Neural cell (in vitro differentiated cells): Measurements from ENCODE around the gene CGGBP1. TPM values are rescaled to one million over a fixed set of nuclear protein-coding genes. Genes with fewer than 3 reads are reported as not detected.

Experiments
- H2AFZ ChIP-seq: fragments of 200-600, 300-800 bp; sonication (generic), shearing (Covaris generic); 2 replicates; pipeline ENCODE4 v1.6.0; 2014; ENCODE audit warnings: low read depth, mild to moderate bottlenecking, antibody characterized with exemption, low read length, moderate library complexity
- H3F3A ChIP-seq: fragments of 200-600 bp; shearing (Covaris generic); 2 replicates; pipeline ENCODE4 v1.6.1; 2016; ENCODE audit warnings: mild to moderate bottlenecking, moderate library complexity, mixed read lengths, antibody characterized with exemption, low read length; ENCODE audit not compliant: insufficient read depth, poor library complexity, severe bottlenecking
- H3K27ac ChIP-seq: fragments of 200-600, 300-800 bp; sonication (generic), shearing (Covaris generic); 2 replicates; pipeline ENCODE4 v1.5.1; 2014; ENCODE audit warnings: mild to moderate bottlenecking, low read length, moderate library complexity
- H3K27me3 ChIP-seq: fragments of 300-800, 200-600 bp; sonication (generic), shearing (Covaris generic); 2 replicates; pipeline ENCODE4 v1.6.0; 2014; ENCODE audit warnings: mild to moderate bottlenecking, low read depth, low read length, moderate library complexity; ENCODE audit not compliant: insufficient read depth
- H3K36me3 ChIP-seq: fragments of 300-800, 200-600 bp; sonication (generic), shearing (Covaris generic); 2 replicates; pipeline ENCODE4 v1.5.1; 2014; ENCODE audit warnings: mild to moderate bottlenecking, antibody characterized with exemption, low read length, moderate library complexity; ENCODE audit not compliant: insufficient read depth
- H3K4me2 ChIP-seq: fragments of 300-800, 200-600 bp; sonication (generic), shearing (Covaris generic); 2 replicates; pipeline ENCODE4 v1.6.0; 2014; ENCODE audit warnings: mild to moderate bottlenecking, low read length
- H3K4me3 ChIP-seq: fragments of 300-800, 200-600 bp; sonication (generic), shearing (Covaris generic); 2 replicates; pipeline ENCODE4 v1.5.1; 2014; ENCODE audit warnings: mild to moderate bottlenecking, low read length, moderate library complexity
- H3K79me2 ChIP-seq: fragments of 200-600 bp; shearing (Covaris generic); replicated peaks from 2 replicates; pipeline ENCODE4 v1.6.0; 2014; ENCODE audit warnings: mild to moderate bottlenecking, low read length, moderate library complexity; ENCODE audit not compliant: insufficient read depth
- H3K9ac ChIP-seq: fragments of 300-800, 200-600 bp; sonication (generic), shearing (Covaris generic); 2 replicates; pipeline ENCODE4 v1.6.1; 2016; ENCODE audit warnings: mild to moderate bottlenecking, low read length, mixed read lengths
- H3K9me2 ChIP-seq: fragments of 200-600 bp; shearing (Covaris generic); 2 replicates; pipeline ENCODE4 v1.6.1; 2016; ENCODE audit warnings: mild to moderate bottlenecking, low read length, mixed read lengths; ENCODE audit not compliant: insufficient read depth
- H3K9me3 ChIP-seq: fragments of 200-600, 300-800 bp; sonication (generic), shearing (Covaris generic); 2 replicates; pipeline ENCODE4 v1.6.1; 2016; ENCODE audit warnings: mild to moderate bottlenecking, mixed run types, low read length, moderate library complexity, mixed read lengths
- H4K20me1 ChIP-seq: fragments of 200-600 bp; shearing (Covaris generic); 2 replicates; pipeline ENCODE4 v1.6.1; 2016; ENCODE audit warnings: mild to moderate bottlenecking, mixed run types; ENCODE audit not compliant: insufficient read depth
- EP300 ChIP-seq: fragments of 450-650 bp; conservative IDR thresholded peaks from 2 replicates; pipeline ENCODE4 v1.6.1; 2014; ENCODE audit warnings: antibody characterized with exemption, mild to moderate bottlenecking, moderate library complexity; ENCODE audit not compliant: poor library complexity, severe bottlenecking
- EZH2 ChIP-seq: fragments of 200-600, 300-800 bp; shearing (Covaris generic), sonication (generic); IDR thresholded peaks from 2 replicates; pipeline ENCODE4 v1.6.1; 2014; ENCODE audit warnings: antibody characterized with exemption, low read length, borderline replicate concordance, mild to moderate bottlenecking; ENCODE audit not compliant: insufficient read depth, poor library complexity, severe bottlenecking
- MXI1 ChIP-seq: fragments of 450-650 bp; conservative IDR thresholded peaks from 2 replicates; pipeline ENCODE4 v1.6.1; 2014; ENCODE audit warnings: antibody characterized with exemption, mild to moderate bottlenecking; ENCODE audit not compliant: poor library complexity, severe bottlenecking
- POLR2AphosphoS5 ChIP-seq: IDR thresholded peaks from 2 replicates; pipeline ENCODE4 v1.6.1; 2012
- RAD21 ChIP-seq: fragments of 450-650 bp; conservative IDR thresholded peaks from 2 replicates; pipeline ENCODE4 v1.6.1; 2014; ENCODE audit warnings: antibody characterized with exemption, mild to moderate bottlenecking, moderate library complexity
- REST ChIP-seq: IDR thresholded peaks from 2 replicates; pipeline ENCODE4 v1.6.1; 2012; ENCODE audit warnings: borderline replicate concordance
- SMC3 ChIP-seq: fragments of 450-650 bp; conservative IDR thresholded peaks from 2 replicates; pipeline ENCODE4 v1.6.1; 2014; ENCODE audit warnings: antibody characterized with exemption, mild to moderate bottlenecking, moderate library complexity; ENCODE audit not compliant: poor library complexity
- TAF1 ChIP-seq: IDR thresholded peaks from 2 replicates; pipeline ENCODE4 v1.6.1; 2012; ENCODE audit warnings: low read depth
- polyA plus RNA-seq: library from polyadenylated mRNA; depleted of rRNA; stranded (reverse); fragments of >200 nt; gene quantifications from 2 replicates; pipeline ENCODE4 v1.2.3, GENCODE V29; 2014
- TF ChIP-seq, protein P1 (sequence below): fragments of 450-650 bp; IDR thresholded peaks from 2 replicates; pipeline ENCODE4 v1.5.1; 2014; ENCODE audit warnings: antibody characterized with exemption, mild to moderate bottlenecking, moderate library complexity; ENCODE audit not compliant: poor library complexity, severe bottlenecking

CGGBP1 gene
- polyA plus RNA-seq, 1 donor from 2014 or later = 139 TPM

DNA sequence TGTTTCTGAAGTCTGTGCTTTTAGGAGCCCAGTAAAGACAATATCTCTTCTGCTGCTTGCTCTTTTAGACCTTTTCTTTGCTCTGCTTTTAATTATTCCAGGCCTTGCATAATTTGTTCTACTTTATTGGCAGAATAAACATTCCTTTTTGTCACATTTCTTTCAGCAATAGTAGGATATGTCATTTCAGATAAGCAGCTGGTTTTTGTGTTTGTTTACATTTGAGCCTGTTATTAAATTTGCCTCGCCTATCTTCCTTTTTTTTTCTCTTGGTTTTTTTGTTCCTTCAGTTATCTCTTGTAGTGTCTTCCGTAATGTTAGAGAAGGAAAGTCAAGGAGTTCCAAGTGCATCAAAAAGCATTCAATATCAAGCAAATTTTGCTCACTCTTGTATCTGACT lies 16.7 kb upstream of the CGGBP1 start:
- H3K27me3 ChIP-seq = no peaks in the 10 kb centered on the region
- no peak overlapping the region for H3K4me2 ChIP-seq
- no peaks in the 10 kb centered on the region for H3K9me3 ChIP-seq
- H3K36me3 ChIP-seq = no peaks in the 10 kb centered on the region
- H2AFZ ChIP-seq = no peak overlapping the region
- H3K9ac ChIP-seq = no peak overlapping the region
- no peaks in the 10 kb centered on the region for H3K9me2 ChIP-seq
- no peak for TF ChIP-seq POLR2AphosphoS5
- no peak for TF ChIP-seq EZH2
- TF ChIP-seq RAD21 = no peak
- TF ChIP-seq SMC3 = no peak
- TF ChIP-seq, protein P1, sequence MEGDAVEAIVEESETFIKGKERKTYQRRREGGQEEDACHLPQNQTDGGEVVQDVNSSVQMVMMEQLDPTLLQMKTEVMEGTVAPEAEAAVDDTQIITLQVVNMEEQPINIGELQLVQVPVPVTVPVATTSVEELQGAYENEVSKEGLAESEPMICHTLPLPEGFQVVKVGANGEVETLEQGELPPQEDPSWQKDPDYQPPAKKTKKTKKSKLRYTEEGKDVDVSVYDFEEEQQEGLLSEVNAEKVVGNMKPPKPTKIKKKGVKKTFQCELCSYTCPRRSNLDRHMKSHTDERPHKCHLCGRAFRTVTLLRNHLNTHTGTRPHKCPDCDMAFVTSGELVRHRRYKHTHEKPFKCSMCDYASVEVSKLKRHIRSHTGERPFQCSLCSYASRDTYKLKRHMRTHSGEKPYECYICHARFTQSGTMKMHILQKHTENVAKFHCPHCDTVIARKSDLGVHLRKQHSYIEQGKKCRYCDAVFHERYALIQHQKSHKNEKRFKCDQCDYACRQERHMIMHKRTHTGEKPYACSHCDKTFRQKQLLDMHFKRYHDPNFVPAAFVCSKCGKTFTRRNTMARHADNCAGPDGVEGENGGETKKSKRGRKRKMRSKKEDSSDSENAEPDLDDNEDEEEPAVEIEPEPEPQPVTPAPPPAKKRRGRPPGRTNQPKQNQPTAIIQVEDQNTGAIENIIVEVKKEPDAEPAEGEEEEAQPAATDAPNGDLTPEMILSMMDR = no peak
- no peak for TF ChIP-seq TAF1
- TF ChIP-seq EP300 = no peak
- no peak for TF ChIP-seq MXI1
- TF ChIP-seq REST = no peak
- H4K20me1 ChIP-seq = no peaks in the 10 kb centered on the region
- H3K4me3 ChIP-seq = no peak overlapping the region
- H3K79me2 ChIP-seq = peaks cover 53% of the 10 kb centered on the region
- no peak overlapping the region for H3K27ac ChIP-seq
- no peaks in the 10 kb centered on the region for H3F3A ChIP-seq

- Histone ChIP-seq H3K9me3 (no peaks in the 10 kb centered on the region), H4K20me1 (no peaks in the 10 kb centered on the region), H3K4me3 (no peak overlapping the region), H3K27me3 (no peaks in the 10 kb centered on the region), H3K9ac (no peak overlapping the region), H3K27ac (no peak overlapping the region), H3K4me2 (no peak overlapping the region), H3F3A (no peaks in the 10 kb centered on the region), H3K36me3 (no peaks in the 10 kb centered on the region), H3K79me2 (peaks cover 56% of the 10 kb centered on the region), H3K9me2 (no peaks in the 10 kb centered on the region), H2AFZ (no peak overlapping the region)
- TF ChIP-seq SMC3 (no peak), POLR2AphosphoS5 (no peak), RAD21 (no peak), EP300 (no peak), MXI1 (no peak), REST (no peak), EZH2 (no peak), TAF1 (no peak)
- TF ChIP-seq, protein P1 = no peak
Observed at GRCh38 chr3:88075072-88075471, 16.3 kb upstream of the CGGBP1 start.
